Measurements from ENCODE around the gene SHOX.

DNA sequence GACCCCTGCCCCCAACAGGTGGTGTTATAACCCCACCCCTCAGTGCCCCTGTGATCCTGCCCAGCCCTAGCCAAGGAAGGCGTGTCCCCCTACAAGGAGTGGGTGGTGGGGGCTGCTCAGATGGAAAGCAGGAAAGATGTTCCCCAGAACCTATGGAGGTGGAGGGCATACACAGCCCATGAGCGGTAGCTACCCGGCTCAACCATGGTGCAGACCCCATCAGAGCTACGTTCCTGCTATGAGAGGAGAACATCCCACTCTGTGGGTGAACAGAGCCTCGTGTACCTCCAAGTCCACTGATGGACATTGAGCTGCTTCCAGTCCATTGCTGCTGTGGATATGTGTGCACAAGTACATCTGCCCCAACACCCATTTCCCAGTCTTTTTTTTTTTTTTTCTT lies 71.1 kb downstream of the SHOX start:
- TF ChIP-seq, protein P1, sequence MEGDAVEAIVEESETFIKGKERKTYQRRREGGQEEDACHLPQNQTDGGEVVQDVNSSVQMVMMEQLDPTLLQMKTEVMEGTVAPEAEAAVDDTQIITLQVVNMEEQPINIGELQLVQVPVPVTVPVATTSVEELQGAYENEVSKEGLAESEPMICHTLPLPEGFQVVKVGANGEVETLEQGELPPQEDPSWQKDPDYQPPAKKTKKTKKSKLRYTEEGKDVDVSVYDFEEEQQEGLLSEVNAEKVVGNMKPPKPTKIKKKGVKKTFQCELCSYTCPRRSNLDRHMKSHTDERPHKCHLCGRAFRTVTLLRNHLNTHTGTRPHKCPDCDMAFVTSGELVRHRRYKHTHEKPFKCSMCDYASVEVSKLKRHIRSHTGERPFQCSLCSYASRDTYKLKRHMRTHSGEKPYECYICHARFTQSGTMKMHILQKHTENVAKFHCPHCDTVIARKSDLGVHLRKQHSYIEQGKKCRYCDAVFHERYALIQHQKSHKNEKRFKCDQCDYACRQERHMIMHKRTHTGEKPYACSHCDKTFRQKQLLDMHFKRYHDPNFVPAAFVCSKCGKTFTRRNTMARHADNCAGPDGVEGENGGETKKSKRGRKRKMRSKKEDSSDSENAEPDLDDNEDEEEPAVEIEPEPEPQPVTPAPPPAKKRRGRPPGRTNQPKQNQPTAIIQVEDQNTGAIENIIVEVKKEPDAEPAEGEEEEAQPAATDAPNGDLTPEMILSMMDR (IDR thresholded peaks at IDR 0.05) = no peak
- no peak for TF ChIP-seq ZFX (IDR thresholded peaks at IDR 0.05; ENCODE audit: borderline replicate concordance)
